Neural progenitor cell (in vitro differentiated cells): Measurements from ENCODE around the gene VWF. TPM values are rescaled to one million over a fixed set of nuclear protein-coding genes. Genes with fewer than 3 reads are reported as not detected.

Experiments used
- DNase-seq: peaks from one replicate; pipeline ENCODE4 v3.0.0-alpha.2; 2016; ENCODE audit warnings: low spot score
- H2AFZ ChIP-seq: fragments of 200-600 bp; sonication (generic); replicated peaks from 2 replicates; pipeline ENCODE4 v1.6.1; 2016; ENCODE audit warnings: antibody characterized with exemption
- H3F3A ChIP-seq: fragments of 200-600 bp; sonication (generic); 2 replicates; pipeline ENCODE4 v1.6.1; 2016; ENCODE audit warnings: antibody characterized with exemption, low read depth
- H3K27ac ChIP-seq: fragments of 200-600 bp; sonication (generic); 2 replicates; pipeline ENCODE4 v1.5.1; 2016; ENCODE audit warnings: mild to moderate bottlenecking
- H3K27me3 ChIP-seq: fragments of 200-600 bp; sonication (generic); 2 replicates; pipeline ENCODE4 v1.6.1; 2016; ENCODE audit warnings: mild to moderate bottlenecking, moderate library complexity
- H3K36me3 ChIP-seq: fragments of 200-600 bp; sonication (generic); 2 replicates; pipeline ENCODE4 v1.5.1; 2016
- H3K4me1 ChIP-seq: fragments of 200-600 bp; sonication (generic); 2 replicates; pipeline ENCODE4 v1.6.1; 2016; ENCODE audit warnings: mixed run types
- H3K4me2 ChIP-seq: fragments of 200-600 bp; sonication (generic); 2 replicates; pipeline ENCODE4 v1.6.1; 2016
- H3K4me3 ChIP-seq: fragments of 200-600 bp; sonication (generic); 2 replicates; pipeline ENCODE4 v1.5.1; 2016
- H3K79me2 ChIP-seq: fragments of 200-600 bp; sonication (generic); 2 replicates; pipeline ENCODE4 v1.6.1; 2016; ENCODE audit warnings: low read depth
- H3K9ac ChIP-seq: fragments of 200-600 bp; sonication (generic); 2 replicates; pipeline ENCODE4 v1.6.1; 2016
- H3K9me3 ChIP-seq: fragments of 200-600 bp; sonication (generic); 2 replicates; pipeline ENCODE4 v1.5.1; 2016; ENCODE audit warnings: low read depth
- H4K20me1 ChIP-seq: fragments of 200-600 bp; sonication (generic); 2 replicates; pipeline ENCODE4 v1.6.1; 2016; ENCODE audit warnings: low read depth
- H3K27ac Mint-ChIP-seq: 3 replicates; pipeline ENCODE4 v1.8.0; 2021; ENCODE audit warnings: mixed read lengths
- H3K27me3 Mint-ChIP-seq: 2 replicates; pipeline ENCODE4 v1.8.0; 2022; ENCODE audit warnings: low read depth, mild to moderate bottlenecking, inconsistent platforms, moderate library complexity, mixed read lengths; ENCODE audit not compliant: insufficient read depth
- H3K36me3 Mint-ChIP-seq: 3 replicates; pipeline ENCODE4 v1.8.0; 2021; ENCODE audit warnings: mixed read lengths
- H3K4me1 Mint-ChIP-seq: 3 replicates; pipeline ENCODE4 v1.8.0; 2021; ENCODE audit warnings: mixed read lengths
- H3K4me3 Mint-ChIP-seq: 3 replicates; pipeline ENCODE4 v1.8.0; 2021; ENCODE audit warnings: mild to moderate bottlenecking, moderate library complexity, mixed read lengths
- H3K9me3 Mint-ChIP-seq: 3 replicates; pipeline ENCODE4 v1.8.0; 2020; ENCODE audit warnings: mixed read lengths
- EZH2 ChIP-seq: fragments of 200-600 bp; sonication (generic); IDR thresholded peaks from 2 replicates; pipeline ENCODE4 v1.6.1; 2017; ENCODE audit warnings: antibody characterized with exemption, mild to moderate bottlenecking, moderate library complexity
- EZH2phosphoT487 ChIP-seq: fragments of 200-600 bp; sonication (generic); IDR thresholded peaks from 2 replicates; pipeline ENCODE4 v1.6.1; 2017; ENCODE audit warnings: antibody characterized with exemption
- total RNA-seq: library from RNA; depleted of rRNA; stranded (reverse); fragments of >200 nt; gene quantifications from 2 replicates; pipeline ENCODE4 v1.2.3, GENCODE V29; 2015; ENCODE audit warnings: low replicate concordance
- TF ChIP-seq, protein P1 (sequence below): fragments of 200-600 bp; sonication (generic); IDR thresholded peaks from 2 replicates; pipeline ENCODE4 v1.5.1; 2017; ENCODE audit warnings: antibody characterized with exemption, mild to moderate bottlenecking

The VWF gene
- total RNA-seq, 1 donor from 2014 or later = 8.0 TPM

DNA sequence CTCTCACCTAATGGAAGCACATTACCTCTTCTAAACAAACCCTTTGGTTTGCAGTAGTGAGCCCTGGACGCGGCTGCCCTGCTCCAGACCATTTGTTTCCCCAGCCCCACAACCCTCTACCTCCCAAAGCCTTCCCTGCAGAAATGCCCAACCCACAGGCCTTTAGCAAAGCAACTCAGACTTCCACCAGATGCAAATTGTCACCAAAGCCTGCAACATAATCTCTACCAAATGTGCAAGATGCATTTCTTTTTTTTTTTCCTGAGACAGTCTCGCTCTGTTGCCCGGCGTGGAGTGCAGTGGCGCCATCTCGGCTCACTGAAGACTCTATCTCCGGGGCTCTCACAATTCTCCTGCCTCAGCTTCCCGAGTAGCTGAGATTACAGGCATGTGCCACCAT, 56.2 kb downstream of the VWF start:
- H3K4me1 Mint-ChIP-seq = peaks cover 13% of the 10 kb centered on the region
- Histone ChIP-seq H3K4me1 (no peaks in the 10 kb centered on the region), H2AFZ (no peak overlapping the region), H3K9ac (no peak overlapping the region), H3K27me3 (no peaks in the 10 kb centered on the region), H3K27ac (no peak overlapping the region), H3K36me3 (no peaks in the 10 kb centered on the region), H4K20me1 (no peaks in the 10 kb centered on the region), H3F3A (no peaks in the 10 kb centered on the region), H3K79me2 (no peaks in the 10 kb centered on the region), H3K4me3 (no peak overlapping the region), H3K4me2 (no peak overlapping the region), H3K9me3 (no peaks in the 10 kb centered on the region)
- no peak for DNase-seq
- TF ChIP-seq EZH2phosphoT487 = no peak
- TF ChIP-seq, protein P1, sequence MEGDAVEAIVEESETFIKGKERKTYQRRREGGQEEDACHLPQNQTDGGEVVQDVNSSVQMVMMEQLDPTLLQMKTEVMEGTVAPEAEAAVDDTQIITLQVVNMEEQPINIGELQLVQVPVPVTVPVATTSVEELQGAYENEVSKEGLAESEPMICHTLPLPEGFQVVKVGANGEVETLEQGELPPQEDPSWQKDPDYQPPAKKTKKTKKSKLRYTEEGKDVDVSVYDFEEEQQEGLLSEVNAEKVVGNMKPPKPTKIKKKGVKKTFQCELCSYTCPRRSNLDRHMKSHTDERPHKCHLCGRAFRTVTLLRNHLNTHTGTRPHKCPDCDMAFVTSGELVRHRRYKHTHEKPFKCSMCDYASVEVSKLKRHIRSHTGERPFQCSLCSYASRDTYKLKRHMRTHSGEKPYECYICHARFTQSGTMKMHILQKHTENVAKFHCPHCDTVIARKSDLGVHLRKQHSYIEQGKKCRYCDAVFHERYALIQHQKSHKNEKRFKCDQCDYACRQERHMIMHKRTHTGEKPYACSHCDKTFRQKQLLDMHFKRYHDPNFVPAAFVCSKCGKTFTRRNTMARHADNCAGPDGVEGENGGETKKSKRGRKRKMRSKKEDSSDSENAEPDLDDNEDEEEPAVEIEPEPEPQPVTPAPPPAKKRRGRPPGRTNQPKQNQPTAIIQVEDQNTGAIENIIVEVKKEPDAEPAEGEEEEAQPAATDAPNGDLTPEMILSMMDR = no peak
- peak overlapping the region; percentile 51 for H3K27ac Mint-ChIP-seq
- H3K27me3 Mint-ChIP-seq = peaks cover 23% of the 10 kb centered on the region
- no peak overlapping the region for H3K4me3 Mint-ChIP-seq
- H3K9me3 Mint-ChIP-seq = no peaks in the 10 kb centered on the region
- no peaks in the 10 kb centered on the region for H3K36me3 Mint-ChIP-seq

DNA sequence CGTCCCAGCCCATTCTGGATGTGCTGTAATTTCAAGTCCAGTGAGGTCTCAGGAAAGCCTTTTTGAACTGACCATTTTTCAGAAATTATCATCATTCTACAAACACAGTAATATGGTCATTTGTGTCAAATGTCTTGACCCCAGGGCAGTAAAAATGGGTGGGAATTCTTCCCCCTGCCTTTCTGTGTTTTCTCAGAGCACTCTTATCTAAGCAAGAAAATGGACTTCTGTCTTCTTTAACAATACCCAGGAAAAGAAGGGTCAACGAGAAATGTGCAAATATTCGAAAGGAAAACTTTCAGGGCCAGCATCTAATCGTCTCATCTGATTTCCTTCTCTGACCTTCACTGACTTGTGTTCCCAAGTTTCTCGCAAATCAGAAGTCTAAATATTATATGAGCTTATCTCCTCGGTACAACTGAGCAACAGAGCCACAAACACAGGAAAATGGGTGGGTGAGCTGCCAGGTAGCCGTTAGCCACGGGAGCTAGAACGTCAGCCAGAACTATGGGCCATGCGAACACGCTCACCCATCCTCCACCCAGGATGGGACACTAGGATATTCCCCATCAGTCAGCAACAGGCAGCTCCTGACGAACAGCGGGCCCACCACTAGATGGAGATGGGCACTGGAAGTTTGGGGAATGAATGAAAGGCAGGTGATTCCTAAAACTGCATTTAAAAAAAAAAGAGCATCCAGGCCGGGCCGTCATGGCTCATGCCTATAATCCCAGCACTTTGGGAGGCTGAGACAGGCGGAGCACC, 57.1 kb downstream of the VWF start:
- H3K4me2 ChIP-seq = no peak overlapping the region
- H2AFZ ChIP-seq = no peak overlapping the region
- no peak for TF ChIP-seq EZH2phosphoT487
- TF ChIP-seq EZH2 = no peak
- TF ChIP-seq, protein P1 = peak; percentile 64
- no peak overlapping the region for H3K4me3 ChIP-seq
- Mint-ChIP-seq H3K36me3 (no peaks in the 10 kb centered on the region), H3K27me3 (peaks cover 18% of the 10 kb centered on the region), H3K27ac (peak overlapping the region; percentile 91), H3K9me3 (no peaks in the 10 kb centered on the region), H3K4me3 (no peak overlapping the region), H3K4me1 (peaks cover 13% of the 10 kb centered on the region)
- H4K20me1 ChIP-seq = no peaks in the 10 kb centered on the region
- no peaks in the 10 kb centered on the region for H3K79me2 ChIP-seq
- no peaks in the 10 kb centered on the region for H3K27me3 ChIP-seq
- no peaks in the 10 kb centered on the region for H3K4me1 ChIP-seq
- DNase-seq = peak; percentile 72
- no peaks in the 10 kb centered on the region for H3F3A ChIP-seq
- no peak overlapping the region for H3K9ac ChIP-seq
- no peaks in the 10 kb centered on the region for H3K36me3 ChIP-seq
- no peak overlapping the region for H3K27ac ChIP-seq
- no peaks in the 10 kb centered on the region for H3K9me3 ChIP-seq

DNA sequence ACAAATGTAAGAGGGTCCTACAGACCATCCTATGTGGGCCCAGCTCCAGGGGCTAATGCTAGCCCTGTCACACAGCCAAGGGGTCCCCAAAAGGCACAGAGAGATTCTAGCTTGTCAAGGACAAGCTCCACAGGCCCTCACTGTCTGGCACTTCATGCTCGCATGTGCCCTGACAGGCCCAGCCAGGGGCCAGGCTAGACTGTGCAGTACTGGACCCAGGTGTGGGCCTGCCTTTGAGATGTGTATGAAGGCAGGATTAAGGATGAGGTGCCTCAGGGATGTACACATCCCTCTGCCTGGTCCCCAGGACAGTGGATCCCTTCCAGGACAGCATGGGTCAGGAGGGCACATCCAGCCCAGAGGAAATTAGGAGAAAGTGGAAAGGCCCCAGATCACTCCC, 57.8 kb downstream of the VWF start:
- no peak overlapping the region for H3K4me3 ChIP-seq
- H3K36me3 Mint-ChIP-seq = no peaks in the 10 kb centered on the region
- peaks cover 16% of the 10 kb centered on the region for H3K4me1 Mint-ChIP-seq
- no peaks in the 10 kb centered on the region for H3K79me2 ChIP-seq
- H3K27ac Mint-ChIP-seq = no peak overlapping the region
- no peak overlapping the region for H3K27ac ChIP-seq
- no peaks in the 10 kb centered on the region for H3K9me3 ChIP-seq
- no peaks in the 10 kb centered on the region for H3K9me3 Mint-ChIP-seq
- H3K27me3 Mint-ChIP-seq = peaks cover 15% of the 10 kb centered on the region
- no peak overlapping the region for H3K9ac ChIP-seq
- H3K4me1 ChIP-seq = no peaks in the 10 kb centered on the region
- no peak for DNase-seq
- TF ChIP-seq EZH2phosphoT487 (no peak), EZH2 (no peak)
- TF ChIP-seq, protein P1 = no peak
- no peaks in the 10 kb centered on the region for H4K20me1 ChIP-seq
- no peaks in the 10 kb centered on the region for H3K27me3 ChIP-seq
- no peak overlapping the region for H3K4me2 ChIP-seq
- H3K36me3 ChIP-seq = no peaks in the 10 kb centered on the region
- H2AFZ ChIP-seq = no peak overlapping the region
- H3K4me3 Mint-ChIP-seq = no peak overlapping the region
- no peaks in the 10 kb centered on the region for H3F3A ChIP-seq
